ENCODE measurements around the gene AQP4.

AQP4 gene

DNA sequence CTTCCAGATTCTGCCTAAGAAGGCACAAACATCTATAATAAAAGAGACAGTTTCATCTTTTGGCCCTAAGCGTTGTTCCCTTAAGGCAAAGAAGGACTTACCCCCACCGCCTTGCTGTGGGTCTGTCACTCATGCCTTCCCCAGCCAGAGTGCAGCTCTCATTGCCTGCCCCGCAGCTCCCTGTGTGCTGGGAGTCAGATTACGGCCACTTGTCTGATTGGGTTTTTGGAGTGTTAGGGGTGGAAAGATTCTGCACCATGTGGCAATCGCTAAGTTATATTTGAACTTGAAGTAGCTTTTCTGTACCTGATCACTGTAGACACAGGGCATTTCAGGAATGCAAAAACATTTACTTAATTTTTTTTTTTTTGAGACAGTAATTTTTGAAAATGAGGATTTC is at the start of gene AQP4:
Gene AQP4 (minus strand): TSS at position 151 of the 400 bp plus-strand sequence. CDS start 18 bp downstream, at position 133.
- DNase-seq = no peak

DNA sequence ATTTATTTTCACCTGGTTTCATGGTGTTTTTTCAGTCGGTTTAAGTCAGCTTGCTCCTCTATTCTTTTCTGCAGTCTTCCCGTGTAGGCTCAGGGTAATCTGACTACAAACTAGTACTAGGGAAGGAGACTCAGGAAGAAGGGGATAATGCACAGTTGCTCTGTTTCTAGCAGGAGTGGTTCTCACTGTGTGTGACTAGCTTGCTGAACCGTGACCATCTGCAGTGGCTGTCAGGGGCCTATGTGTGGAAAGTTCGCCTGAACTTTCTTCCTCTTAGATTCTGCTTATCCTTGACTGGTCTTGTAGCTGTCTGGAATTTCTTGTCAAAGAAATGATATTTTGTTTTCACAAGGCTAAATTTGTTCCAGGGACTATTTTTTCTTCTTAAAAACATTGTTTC is 46.3 kb upstream of the AQP4 start:
- DNase-seq = no peak

GRCh38 chr18:26909599-26910290 is 44.2 kb upstream of the AQP4 start:
- DNase-seq = no peak

DNA sequence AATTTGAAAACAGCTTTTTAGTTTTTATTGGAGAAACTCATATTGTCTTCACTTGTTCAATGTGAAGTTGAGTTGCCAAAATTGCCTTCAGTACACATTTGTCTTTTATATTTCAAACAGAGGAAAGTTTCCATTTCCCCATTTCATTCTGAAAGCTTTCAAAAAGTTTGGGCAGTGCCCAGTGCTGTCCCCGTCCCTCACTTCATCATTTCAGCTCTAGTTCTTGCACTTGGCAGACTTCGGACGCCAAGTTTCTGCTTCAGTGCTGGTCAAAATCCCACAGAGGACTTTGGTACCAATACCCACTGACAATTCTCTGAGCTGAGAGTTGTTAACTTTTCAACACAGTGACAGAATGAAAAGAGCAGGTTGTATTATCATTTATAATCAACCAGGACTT is 43.4 kb upstream of the AQP4 start:
- no peak for DNase-seq

- DNase-seq = no peak
Measured at GRCh38 chr18:26902291-26902690, 36.8 kb upstream of the AQP4 start.

DNA sequence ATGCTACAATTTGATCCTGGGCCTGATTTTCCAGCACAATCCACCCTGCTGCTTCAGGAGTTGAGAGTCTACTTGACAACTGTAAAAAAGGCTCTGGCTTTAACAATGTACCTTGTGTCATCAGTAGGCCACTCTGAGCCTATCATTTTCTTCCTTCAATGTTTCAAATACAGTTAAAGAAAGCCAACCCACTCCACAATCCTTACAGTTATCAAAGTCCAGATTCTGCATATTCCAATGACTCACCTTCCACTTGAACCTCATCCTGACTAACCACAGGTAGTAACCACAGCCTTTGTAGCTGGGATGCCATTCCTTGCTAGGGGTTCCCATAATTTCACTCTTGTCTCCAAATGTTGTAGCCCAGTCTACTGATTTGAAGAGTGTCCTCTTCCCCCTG is 35.5 kb upstream of the AQP4 start:
- no peak for DNase-seq

DNA sequence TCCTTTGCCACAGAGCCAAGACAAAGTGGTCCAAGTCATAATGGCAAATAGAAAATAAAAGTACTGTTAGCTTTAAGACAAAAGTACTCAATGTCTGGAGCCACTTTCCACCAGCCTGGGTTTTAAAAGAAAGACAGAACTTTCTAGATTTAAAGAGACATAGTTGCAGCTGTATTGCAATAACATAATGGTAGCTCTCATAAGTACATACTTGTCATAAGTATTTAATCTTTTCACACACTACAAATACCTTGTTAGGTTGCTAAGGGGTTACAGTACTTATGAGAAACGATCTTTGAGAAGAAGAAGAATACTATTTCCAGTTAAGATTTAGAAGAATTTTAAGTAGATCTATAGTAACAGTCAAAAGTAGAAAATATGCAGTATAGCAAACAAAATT is 28.9 kb upstream of the AQP4 start:
- DNase-seq = no peak

- DNase-seq = no peak
Measured at GRCh38 chr18:26893996-26894395, 28.5 kb upstream of the AQP4 start.

GRCh38 chr18:26888259-26888658 is 22.8 kb upstream of the AQP4 start:
- DNase-seq = no peak

DNA sequence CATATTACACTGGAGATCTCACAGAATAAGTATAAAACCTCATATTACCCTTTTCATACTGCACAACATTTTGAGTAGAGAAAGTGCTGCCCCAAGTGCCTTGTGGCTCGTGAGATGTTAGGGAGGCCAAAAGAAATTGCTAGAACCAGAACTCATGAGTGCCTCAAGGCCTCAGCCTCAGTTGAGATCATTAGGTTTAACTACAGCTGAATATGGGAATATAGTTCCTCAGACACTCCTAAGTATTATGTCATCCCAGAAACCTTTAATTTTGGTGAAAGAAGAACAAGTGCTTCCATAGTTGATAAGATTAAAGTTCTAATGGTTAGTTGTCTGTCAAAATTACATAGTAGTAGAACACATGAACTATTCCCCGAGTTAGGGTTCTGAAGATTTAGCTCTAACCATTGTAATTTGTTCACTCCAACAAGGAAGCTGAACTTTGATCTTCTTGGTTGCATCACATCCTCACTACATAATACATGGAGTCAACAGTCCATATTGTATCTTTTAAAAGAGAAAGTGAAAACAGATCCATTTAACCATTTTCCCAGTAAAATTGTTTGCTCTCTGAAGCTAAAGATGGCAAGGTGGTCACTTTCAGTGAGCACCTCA is 9.6 kb upstream of the AQP4 start:
- no peak for DNase-seq

- DNase-seq = no peak
Measured at GRCh38 chr18:26874283-26874682, 8.8 kb upstream of the AQP4 start.

DNA sequence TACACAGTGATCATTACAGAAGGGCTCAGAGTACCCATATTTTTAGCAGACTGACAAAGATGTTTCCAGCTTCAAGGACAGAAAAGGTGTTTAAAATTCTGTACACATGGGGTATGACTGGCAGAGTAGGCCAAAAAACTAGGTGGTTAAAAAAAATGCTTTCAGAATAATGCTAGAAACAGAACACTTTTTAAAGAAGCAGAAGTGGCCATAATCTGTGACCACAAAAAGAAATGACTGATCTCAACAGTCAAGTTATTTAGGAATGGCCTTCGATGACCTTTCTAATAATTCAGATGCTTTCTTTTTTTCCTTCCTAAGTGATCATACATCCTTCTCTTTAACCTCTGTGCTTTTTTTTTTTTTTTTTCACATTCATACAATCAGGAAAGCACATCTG is 4.1 kb upstream of the AQP4 start:
- no peak for DNase-seq

- DNase-seq = no peak
Measured at GRCh38 chr18:26868968-26869586, 3.6 kb upstream of the AQP4 start.

GRCh38 chr18:26867471-26867870 is 2.0 kb upstream of the AQP4 start:
- no peak for DNase-seq

- no peak for DNase-seq
Measured at GRCh38 chr18:26864658-26865057, 849 bp downstream of the AQP4 start.

DNA sequence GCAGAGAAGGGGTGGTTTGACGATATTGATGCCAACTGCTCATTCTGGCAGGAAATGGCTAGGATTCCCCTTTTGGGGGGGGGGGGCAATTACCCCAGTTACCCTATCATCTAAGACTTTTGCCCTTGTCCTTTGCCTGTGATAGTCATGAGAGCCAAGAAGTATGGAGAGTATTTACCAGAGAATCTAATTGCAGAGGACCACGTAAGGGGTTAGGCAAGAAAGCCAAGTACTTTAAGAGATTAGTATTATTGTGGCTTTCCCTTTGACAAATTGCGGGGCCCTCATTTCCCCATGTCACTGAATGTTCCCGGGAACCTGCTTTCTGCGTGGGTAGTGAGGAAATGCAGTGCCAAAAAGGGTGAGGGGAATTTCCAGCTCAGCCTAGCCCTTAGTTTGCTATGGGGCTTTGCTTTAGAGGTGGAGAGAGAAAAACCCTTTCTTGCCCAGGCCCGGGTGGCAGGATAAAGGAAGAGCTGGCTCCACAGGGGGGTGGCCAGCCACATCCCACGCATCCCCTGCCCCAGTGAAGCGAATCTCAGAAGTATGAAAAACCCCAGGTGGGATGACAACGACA is 1.5 kb downstream of the AQP4 start:
- DNase-seq = no peak

DNA sequence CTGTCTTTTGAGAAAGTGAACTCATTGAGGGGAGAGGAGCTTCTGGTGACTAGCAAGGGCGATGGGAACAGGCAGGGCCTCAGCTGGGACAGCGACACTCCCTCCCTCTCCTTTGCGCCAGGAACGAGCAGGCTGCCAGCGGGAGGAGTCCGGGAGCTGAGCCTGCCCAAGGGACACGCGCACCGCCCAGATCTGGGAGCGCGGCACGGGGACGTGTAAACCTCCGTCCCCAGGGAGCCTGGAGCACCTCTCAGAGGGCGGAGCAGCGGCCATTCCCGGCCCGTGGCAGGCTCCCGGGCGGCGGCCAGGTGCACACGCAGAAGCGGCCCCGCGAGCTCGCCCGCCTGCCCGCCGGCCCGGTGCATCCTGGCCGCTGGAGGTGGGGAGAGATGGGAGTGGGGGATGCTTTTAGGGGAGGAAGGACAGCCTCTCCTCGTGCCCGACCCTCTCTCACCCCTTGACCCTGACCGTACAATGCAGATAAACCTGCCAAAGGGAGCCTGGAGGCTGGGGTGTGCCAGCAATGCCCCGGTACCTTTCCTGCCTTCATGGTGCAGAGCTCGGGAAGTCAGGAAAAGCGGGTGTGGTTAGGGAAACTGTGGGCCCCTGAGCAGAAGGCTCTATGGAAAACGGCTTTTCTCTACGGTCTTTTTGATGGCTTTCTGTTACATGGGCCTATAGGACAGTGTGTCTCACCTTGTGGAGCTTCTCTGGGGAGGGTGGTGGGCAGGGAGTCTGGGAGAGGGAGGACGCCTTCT is 2.2 kb downstream of the AQP4 start:
- DNase-seq = no peak

- DNase-seq = no peak
Measured at GRCh38 chr18:26862084-26862483, 3.4 kb downstream of the AQP4 start.

DNA sequence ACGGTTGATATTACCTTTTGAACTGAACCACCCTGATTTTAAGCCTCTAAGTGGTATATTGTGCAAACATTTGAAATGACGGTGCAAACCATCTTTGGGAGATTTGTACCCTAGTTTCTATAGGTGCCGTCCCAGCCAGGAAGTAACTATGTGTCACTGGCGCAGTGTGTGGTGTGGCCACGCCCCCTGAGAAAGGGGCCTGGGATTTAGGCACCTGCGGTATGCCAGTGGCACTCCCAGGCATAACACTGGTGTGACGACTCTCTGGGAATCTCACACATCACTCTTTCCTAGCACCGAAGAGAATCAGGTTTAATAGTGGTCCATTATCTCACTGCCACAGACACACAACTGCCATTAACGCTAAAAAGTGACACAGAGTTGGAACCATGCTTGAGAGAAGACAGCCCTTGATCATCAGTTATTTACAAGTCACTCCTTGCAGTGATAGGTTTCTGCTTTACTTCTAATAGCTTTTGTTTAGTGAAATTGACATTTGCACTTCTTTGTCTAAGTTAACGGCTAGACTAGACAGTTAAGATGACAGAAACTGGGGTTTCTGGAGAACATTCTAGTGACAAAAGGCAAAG is 11.1 kb downstream of the AQP4 start:
- DNase-seq = no peak

GRCh38 chr18:26853401-26853800 is 12.1 kb downstream of the AQP4 start:
- no peak for DNase-seq

DNA sequence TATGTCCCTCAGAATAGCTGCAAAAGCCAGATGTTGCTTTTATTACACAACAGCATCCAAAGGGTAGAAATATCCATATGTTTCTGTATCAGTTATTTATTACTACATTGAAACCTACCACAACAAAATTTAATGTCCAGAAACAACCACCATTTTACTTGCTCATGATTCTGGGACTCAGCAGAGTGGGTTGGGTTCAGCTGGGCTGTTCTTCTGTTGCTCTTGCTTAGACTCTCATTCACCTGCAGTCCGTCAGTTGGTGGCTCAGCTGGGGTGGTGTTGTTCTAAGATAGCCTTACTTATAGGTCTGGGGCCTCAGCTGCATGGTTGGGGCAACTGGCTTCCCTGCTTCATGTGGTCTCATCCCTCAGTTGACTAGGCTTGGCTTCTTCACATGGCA is 21.7 kb downstream of the AQP4 start:
- DNase-seq = no peak

DNA sequence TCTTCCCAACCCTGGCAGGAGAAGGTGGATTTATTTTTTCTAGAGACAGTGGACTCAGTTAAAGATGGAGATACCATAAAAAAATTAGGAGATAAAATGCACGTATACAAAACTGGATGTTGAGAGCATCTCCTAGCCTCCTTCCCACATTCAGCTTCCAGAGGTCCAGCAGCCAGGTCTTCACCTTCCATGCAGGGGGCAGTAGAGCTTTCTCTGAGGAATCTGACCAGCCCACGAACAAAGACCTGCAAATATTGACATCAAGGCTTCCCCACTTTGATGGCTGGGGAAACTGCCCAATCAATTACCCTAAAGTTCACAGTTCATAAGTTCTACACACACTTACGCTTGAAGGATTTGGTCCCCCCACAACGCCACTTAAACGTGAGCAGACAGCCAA is 24.5 kb downstream of the AQP4 start:
- no peak for DNase-seq

DNA sequence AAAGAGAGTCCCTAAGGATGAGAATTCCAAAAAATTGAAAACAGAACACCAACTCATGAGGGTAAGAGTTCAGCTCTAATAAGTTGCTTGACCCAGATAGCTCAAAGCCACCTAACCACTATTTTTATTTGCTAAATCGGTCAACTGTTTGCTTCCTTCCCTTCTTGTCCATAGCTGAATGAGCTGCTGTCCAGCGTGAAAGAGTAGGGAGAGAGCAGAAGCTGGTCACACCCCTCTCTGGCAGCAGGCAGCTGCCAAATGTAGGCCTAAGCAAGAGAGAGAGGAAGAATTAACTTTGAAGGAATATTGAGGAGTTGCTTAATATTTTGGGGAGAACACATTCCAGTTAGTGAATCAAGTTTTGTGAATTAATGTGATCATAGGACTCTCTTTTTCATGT is 25.9 kb downstream of the AQP4 start:
- DNase-seq = no peak

Measured in activated naive CD4-positive, alpha-beta T cell treated with anti-CD3 and anti-CD28 coated beads, Interleukin-2, amount 50 U/mL, for 16 hours (primary cell).